IgD-negative memory B cell (primary cell): ENCODE data around the gene RBM23. TPM values are rescaled to one million over a fixed set of nuclear protein-coding genes. Genes with fewer than 3 reads are reported as not detected.
A peak's percentile ranks its signal among the peaks of the same experiment; 100 is the strongest.
"Not testable (repeated sequence)": the region's sequence is repeated elsewhere in the genome, so short reads cannot be mapped to it uniquely, and the experiment has no call there.

Experiments
- H3K27ac Mint-ChIP-seq, 3 donors: one replicate each; pipeline ENCODE4 v1.8.0; 2020 to 2022; ENCODE audit warnings: mild to moderate bottlenecking in 3 of 3, mixed read lengths in 3 of 3, moderate library complexity in 1 of 3
- H3K27me3 Mint-ChIP-seq: one replicate; pipeline ENCODE4 v1.8.0; 2021; ENCODE audit warnings: mixed read lengths
- H3K36me3 Mint-ChIP-seq: one replicate; pipeline ENCODE4 v1.8.0; 2020; ENCODE audit warnings: mild to moderate bottlenecking, mixed read lengths
- H3K4me1 Mint-ChIP-seq, 3 donors: one replicate each; pipeline ENCODE4 v1.8.0; 2020 to 2022; ENCODE audit warnings: mixed read lengths in 3 of 3, mild to moderate bottlenecking in 1 of 3
- H3K4me3 Mint-ChIP-seq, 4 donors: one replicate each; pipeline ENCODE4 v1.8.0; 2020 to 2022; ENCODE audit warnings: mild to moderate bottlenecking in 4 of 4, mixed read lengths in 4 of 4, moderate library complexity in 3 of 4
- H3K9me3 Mint-ChIP-seq, 3 donors: one replicate each; pipeline ENCODE4 v1.8.0; 2020 to 2021; ENCODE audit warnings: mixed read lengths in 3 of 3, mild to moderate bottlenecking in 1 of 3
- polyA plus RNA-seq: library from polyadenylated mRNA; unstranded; fragments of 300-500 nt; fragmentation: Illumina TruSeq; gene quantifications from one replicate; pipeline ENCODE4 v1.2.3, GENCODE V29; 2021

The RBM23 gene
- 49.7 TPM for polyA plus RNA-seq

DNA sequence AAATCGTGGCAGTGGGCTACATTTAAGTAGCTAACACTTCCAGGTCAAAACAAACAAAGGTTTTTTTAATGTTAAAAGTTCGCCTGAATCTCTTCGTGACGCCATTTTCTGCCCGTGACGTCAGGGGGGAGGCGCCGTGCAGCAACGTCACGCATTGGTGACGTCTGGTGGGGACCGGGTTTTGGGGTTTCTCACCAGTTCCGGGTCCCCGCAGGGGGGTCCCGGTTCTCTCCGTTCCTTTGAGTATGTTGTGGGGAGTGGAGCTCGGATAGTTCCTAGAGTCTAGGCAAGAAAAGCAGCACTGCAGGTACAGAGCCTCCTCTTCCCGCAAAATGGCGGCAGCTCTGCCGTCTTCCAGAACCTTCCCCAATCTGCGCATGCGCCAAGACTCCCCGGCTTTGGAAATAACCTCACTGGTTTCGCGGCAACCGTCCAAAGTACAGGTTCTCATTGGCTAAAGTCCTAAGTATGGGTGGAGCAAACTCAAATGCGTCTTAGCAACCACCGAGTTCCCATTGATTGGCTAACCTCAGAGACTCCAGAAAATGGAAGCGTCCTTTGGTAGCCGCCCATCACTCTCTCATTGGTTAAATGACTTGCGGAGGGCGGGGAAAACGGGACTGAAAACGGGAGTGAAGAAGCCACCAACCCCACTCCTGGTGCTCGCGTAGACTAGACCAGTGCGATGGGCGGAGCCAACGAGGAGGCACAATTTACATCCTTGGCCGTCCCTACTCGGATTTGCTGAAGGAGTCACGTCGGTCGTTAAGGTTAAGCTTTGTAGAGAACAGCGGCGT, at the start of gene RBM23:
Gene RBM23 (minus strand): TSS at position 346 of the 797 bp plus-strand sequence.
- peak within 1 kb of the TSS; percentile 93 to 99 (median 98) for H3K4me3 Mint-ChIP-seq
- peak within 1 kb of the TSS; percentile 99 to 100 (median 100) for H3K27ac Mint-ChIP-seq
- H3K36me3 Mint-ChIP-seq = peaks cover 14% of the 10 kb centered on the region
- peaks cover 0 to 2% (median 0%) of the 10 kb centered on the region in 3 donors for H3K9me3 Mint-ChIP-seq
- H3K4me1 Mint-ChIP-seq = peaks cover 15 to 20% (median 16%) of the 10 kb centered on the region in 3 donors
- H3K27me3 Mint-ChIP-seq = no peaks in the 10 kb centered on the region

GRCh38 chr14:22966783-22967269, 47.9 kb upstream of the RBM23 start:
- Mint-ChIP-seq H3K27me3 (peaks cover 2% of the 10 kb centered on the region), H3K4me1 (peaks cover 0 to 2% (median 0%) of the 10 kb centered on the region in 3 donors), H3K9me3 (no peaks in the 10 kb centered on the region), H3K4me3 (no peak overlapping the region), H3K27ac (no peak overlapping the region), H3K36me3 (peaks cover 2% of the 10 kb centered on the region)

- H3K4me3 Mint-ChIP-seq, H3K4me1 Mint-ChIP-seq, H3K27ac Mint-ChIP-seq, H3K9me3 Mint-ChIP-seq, H3K27me3 Mint-ChIP-seq, H3K36me3 Mint-ChIP-seq: not testable (repeated sequence)
Observed at GRCh38 chr14:22965916-22966782, 47.2 kb upstream of the RBM23 start.

DNA sequence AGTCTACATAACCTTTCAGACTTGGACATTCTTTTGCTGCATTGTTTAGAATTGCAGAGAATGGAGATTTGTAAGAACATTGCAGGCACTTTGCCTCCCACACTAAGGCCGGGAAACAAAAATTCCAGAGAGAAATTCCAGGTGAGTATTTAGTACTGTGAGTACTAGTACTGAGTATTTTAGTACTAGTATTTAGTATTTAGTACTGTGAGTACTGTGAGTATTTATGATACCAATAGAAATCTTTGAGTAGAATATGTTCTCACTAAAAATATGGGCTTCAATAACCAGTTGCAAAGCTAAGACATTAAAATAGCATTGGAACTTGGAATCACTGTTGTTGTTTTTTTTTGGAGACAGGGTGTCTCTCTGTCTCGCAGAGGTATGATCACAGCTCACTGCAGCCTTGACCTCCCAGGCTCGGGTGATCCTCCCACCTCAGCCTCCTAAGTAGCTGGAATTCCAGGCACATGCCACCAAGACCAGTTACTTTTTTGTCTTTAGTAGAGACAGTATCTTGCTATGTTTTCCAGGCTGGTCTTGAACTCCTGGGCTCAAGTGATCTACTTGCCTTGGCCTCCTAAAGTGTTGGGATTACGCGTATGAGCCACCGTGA, 43.2 kb upstream of the RBM23 start:
- Mint-ChIP-seq H3K27ac (no peak overlapping the region), H3K4me3 (no peak overlapping the region), H3K36me3 (peaks cover 2% of the 10 kb centered on the region), H3K27me3 (no peaks in the 10 kb centered on the region), H3K9me3 (no peaks in the 10 kb centered on the region), H3K4me1 (peaks cover 0 to 3% (median 2%) of the 10 kb centered on the region in 3 donors)

- Mint-ChIP-seq H3K4me1 (peaks cover 10 to 17% (median 15%) of the 10 kb centered on the region in 3 donors), H3K9me3 (no peaks in the 10 kb centered on the region), H3K27ac (peak overlapping the region; percentile 78 to 84 (median 84)), H3K36me3 (peaks cover 2% of the 10 kb centered on the region), H3K4me3 (peak overlapping the region; percentile 86 to 99 (median 98)), H3K27me3 (no peaks in the 10 kb centered on the region)
Observed at GRCh38 chr14:22955702-22956569, 37.0 kb upstream of the RBM23 start.

DNA sequence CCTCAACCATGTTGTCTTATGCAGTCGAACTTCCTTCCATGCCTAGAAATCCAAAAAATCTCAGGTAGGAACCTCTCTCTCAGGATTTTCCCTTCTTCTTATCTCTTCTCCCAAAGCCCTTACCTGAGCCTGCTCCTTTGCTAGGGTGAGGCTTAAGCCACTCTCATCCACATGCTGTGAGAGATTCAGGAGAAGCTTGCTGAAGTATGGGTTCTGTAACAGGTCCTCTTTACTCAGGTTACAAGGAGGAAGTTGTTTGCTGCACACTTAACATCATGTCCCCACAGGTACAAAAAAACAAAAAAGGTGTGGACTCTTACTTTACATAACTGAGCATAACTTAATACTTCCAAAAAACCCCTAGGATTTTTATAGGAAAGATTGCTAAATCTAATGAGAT, 33.5 kb upstream of the RBM23 start:
- Mint-ChIP-seq H3K27me3 (no peaks in the 10 kb centered on the region), H3K36me3 (peaks cover 7% of the 10 kb centered on the region), H3K9me3 (no peaks in the 10 kb centered on the region), H3K27ac (no peak overlapping the region), H3K4me3 (peak overlapping the region in 1 of 4 donors; percentile 52), H3K4me1 (peaks cover 8 to 17% (median 14%) of the 10 kb centered on the region in 3 donors)

- not testable (repeated sequence) for H3K9me3 Mint-ChIP-seq, H3K27me3 Mint-ChIP-seq, H3K36me3 Mint-ChIP-seq, H3K27ac Mint-ChIP-seq, H3K4me3 Mint-ChIP-seq
- H3K4me1 Mint-ChIP-seq = peaks cover 8 to 17% (median 14%) of the 10 kb centered on the region in 3 donors
Observed at GRCh38 chr14:22951795-22952194, 32.8 kb upstream of the RBM23 start.

DNA sequence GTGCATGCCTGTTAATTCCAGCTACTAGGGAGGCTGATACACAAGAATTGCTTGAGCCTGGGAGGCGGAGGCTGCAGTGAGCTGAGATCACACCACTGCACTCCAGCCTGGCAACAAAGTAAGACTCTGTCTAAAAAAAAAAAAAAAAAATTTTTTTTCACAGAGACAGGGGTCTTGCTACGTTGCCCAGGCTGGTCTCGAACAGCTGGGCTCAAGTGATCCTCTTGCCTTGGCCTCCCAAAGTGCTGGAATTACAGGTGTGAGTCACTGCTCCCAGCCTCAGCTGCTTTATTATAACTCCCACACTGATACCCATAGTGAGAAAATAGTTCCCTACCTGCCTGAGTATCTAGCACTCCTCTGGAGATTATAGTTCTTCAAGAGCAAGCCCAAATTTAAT, 26.7 kb upstream of the RBM23 start:
- H3K4me3 Mint-ChIP-seq = no peak overlapping the region
- H3K9me3 Mint-ChIP-seq = no peaks in the 10 kb centered on the region
- no peaks in the 10 kb centered on the region for H3K4me1 Mint-ChIP-seq
- H3K27ac Mint-ChIP-seq = no peak overlapping the region
- H3K36me3 Mint-ChIP-seq = peaks cover 7% of the 10 kb centered on the region
- no peaks in the 10 kb centered on the region for H3K27me3 Mint-ChIP-seq

- peaks cover 7% of the 10 kb centered on the region for H3K36me3 Mint-ChIP-seq
- peaks cover 0 to 3% (median 0%) of the 10 kb centered on the region in 3 donors for H3K4me1 Mint-ChIP-seq
- peak overlapping the region in 1 of 3 donors; percentile 77 for H3K27ac Mint-ChIP-seq
- H3K4me3 Mint-ChIP-seq = no peak overlapping the region
- no peaks in the 10 kb centered on the region for H3K27me3 Mint-ChIP-seq
- H3K9me3 Mint-ChIP-seq = no peaks in the 10 kb centered on the region
Observed at GRCh38 chr14:22939684-22940083, 20.7 kb upstream of the RBM23 start.

DNA sequence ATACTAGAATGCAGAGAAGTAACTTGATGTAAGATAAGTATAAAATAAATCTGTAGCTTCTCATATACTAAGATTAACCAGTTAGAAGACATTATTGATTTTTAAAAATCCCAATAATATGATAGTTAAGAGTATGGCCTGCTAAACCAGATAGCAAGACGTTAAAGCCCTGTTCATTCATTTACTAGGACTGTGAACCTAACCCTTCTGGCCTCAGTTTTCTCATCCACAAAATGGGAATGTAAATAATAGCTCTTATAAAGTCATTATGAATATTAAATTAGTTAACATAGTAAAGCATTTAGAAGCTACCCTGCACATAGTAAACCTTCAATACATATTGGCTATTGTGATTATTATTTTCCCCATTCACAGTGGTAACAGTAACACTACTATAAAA, 16.2 kb upstream of the RBM23 start:
- no peaks in the 10 kb centered on the region for H3K27me3 Mint-ChIP-seq
- H3K4me1 Mint-ChIP-seq = peaks cover 7 to 13% (median 11%) of the 10 kb centered on the region in 3 donors
- peaks cover 5% of the 10 kb centered on the region for H3K36me3 Mint-ChIP-seq
- H3K27ac Mint-ChIP-seq = no peak overlapping the region
- H3K4me3 Mint-ChIP-seq = no peak overlapping the region
- H3K9me3 Mint-ChIP-seq = no peaks in the 10 kb centered on the region

DNA sequence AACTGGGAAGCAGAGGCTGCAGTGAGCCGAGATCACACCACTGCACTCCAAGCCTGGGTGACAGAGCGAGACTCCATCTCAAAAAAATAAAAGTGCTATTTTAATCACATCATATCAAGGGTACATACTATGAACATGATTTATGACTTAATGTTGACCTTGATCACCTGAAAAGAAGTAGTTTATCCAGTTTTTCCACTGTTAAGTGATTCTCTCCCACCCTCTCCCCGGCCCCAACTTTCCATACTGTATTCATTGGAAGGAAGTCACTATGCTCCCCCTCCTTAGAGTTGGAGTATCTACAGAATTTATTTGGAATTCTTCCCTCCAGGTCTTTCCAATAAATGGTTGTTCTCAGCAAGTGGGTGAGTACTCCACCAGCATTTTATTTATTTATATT, 13.2 kb upstream of the RBM23 start:
- Mint-ChIP-seq H3K4me3 (peak overlapping the region in 1 of 4 donors; percentile 15), H3K4me1 (peaks cover 7 to 14% (median 13%) of the 10 kb centered on the region in 3 donors), H3K9me3 (no peaks in the 10 kb centered on the region), H3K36me3 (peaks cover 1% of the 10 kb centered on the region), H3K27me3 (no peaks in the 10 kb centered on the region), H3K27ac (peak overlapping the region in 2 of 3 donors; percentile 6 to 8)

- Mint-ChIP-seq H3K9me3 (no peaks in the 10 kb centered on the region), H3K4me3 (no peak overlapping the region), H3K27me3 (no peaks in the 10 kb centered on the region), H3K4me1 (peaks cover 7 to 24% (median 19%) of the 10 kb centered on the region in 3 donors), H3K36me3 (no peaks in the 10 kb centered on the region), H3K27ac (no peak overlapping the region)
Observed at GRCh38 chr14:22929961-22930364, 11.0 kb upstream of the RBM23 start.

- peaks cover 7 to 24% (median 19%) of the 10 kb centered on the region in 3 donors for H3K4me1 Mint-ChIP-seq
- H3K36me3 Mint-ChIP-seq = no peaks in the 10 kb centered on the region
- H3K27ac Mint-ChIP-seq = no peak within 1 kb of the TSS
- no peaks in the 10 kb centered on the region for H3K9me3 Mint-ChIP-seq
- H3K27me3 Mint-ChIP-seq = no peaks in the 10 kb centered on the region
- no peak within 1 kb of the TSS for H3K4me3 Mint-ChIP-seq
Observed at GRCh38 chr14:22929104-22929960, 10.4 kb upstream of the RBM23 start, which contains the start of gene PRMT5. TSS of gene PRMT5 (minus strand) at chr14:22929376. CDS start at chr14:22929361, 15 bp downstream.
